Breast epithelium (tissue), 3 donors: ENCODE results near the gene CYB5A.

ENCODE experiments used
- CTCF ChIP-seq, 3 donors: fragments of 450-650 bp; IDR thresholded peaks; one replicate each; pipeline ENCODE4 v1.5.1; 2016 to 2017; ENCODE audit warnings: antibody characterized with exemption in 3 of 3, mild to moderate bottlenecking in 3 of 3, moderate library complexity in 3 of 3
- POLR2A ChIP-seq: fragments of 450-650 bp; IDR thresholded peaks from one replicate; pipeline ENCODE4 v1.6.1; 2016; ENCODE audit warnings: antibody characterized with exemption, mild to moderate bottlenecking, moderate library complexity
- POLR2AphosphoS5 ChIP-seq, 3 donors: sonication (generic); formaldehyde crosslinking; IDR thresholded peaks; one replicate each; pipeline ENCODE4 v1.6.1; 2017; ENCODE audit warnings: antibody characterized with exemption in 3 of 3

GRCh38 chr18:74288730-74289129 lies 3.0 kb downstream of the CYB5A start:
- TF ChIP-seq CTCF (IDR thresholded peaks at IDR 0.05) (no peak), POLR2AphosphoS5 (IDR thresholded peaks at IDR 0.05) (peak in 1 of 3 donors; percentile 16), POLR2A (no peak)
